Measurements from ENCODE around the gene CCDC90B.
"Not testable (repeated sequence)": the region's sequence is repeated elsewhere in the genome, so short reads cannot be mapped to it uniquely, and the experiment has no call there.

Gene CCDC90B

GRCh38 chr11:83285151-83285770 lies 906 bp downstream of the CCDC90B start:
- DNase-seq = no peak

GRCh38 chr11:83284501-83285150 lies 1.5 kb downstream of the CCDC90B start:
- no peak for DNase-seq

GRCh38 chr11:83282084-83282716 lies 4.0 kb downstream of the CCDC90B start:
- no peak for DNase-seq

- no peak for DNase-seq
Measured at GRCh38 chr11:83280256-83280655, 5.9 kb downstream of the CCDC90B start.

- DNase-seq = no peak
Measured at GRCh38 chr11:83278351-83278750, 7.8 kb downstream of the CCDC90B start.

GRCh38 chr11:83275888-83276641 lies 10.1 kb downstream of the CCDC90B start:
- DNase-seq = no peak

- no peak for DNase-seq
Measured at GRCh38 chr11:83272627-83273026, 13.5 kb downstream of the CCDC90B start.

- not testable (repeated sequence) for DNase-seq
Measured at GRCh38 chr11:83271734-83272133, 14.4 kb downstream of the CCDC90B start.

GRCh38 chr11:83269080-83269479 lies 17.1 kb downstream of the CCDC90B start:
- DNase-seq = not testable (repeated sequence)

GRCh38 chr11:83265331-83265730 lies 20.8 kb downstream of the CCDC90B start:
- DNase-seq = no peak

GRCh38 chr11:83259559-83259958 lies 26.6 kb downstream of the CCDC90B start:
- no peak for DNase-seq

- no peak for DNase-seq
Measured at GRCh38 chr11:83257761-83258168, 28.4 kb downstream of the CCDC90B start.

- DNase-seq = no peak
Measured at GRCh38 chr11:83256602-83257340, 29.4 kb downstream of the CCDC90B start.

GRCh38 chr11:83255366-83255765 lies 30.8 kb downstream of the CCDC90B start:
- no peak for DNase-seq

GRCh38 chr11:83252941-83253340 lies 33.2 kb downstream of the CCDC90B start:
- DNase-seq = no peak

GRCh38 chr11:83252266-83252665 lies 33.9 kb downstream of the CCDC90B start:
- no peak for DNase-seq

GRCh38 chr11:83249972-83250593 lies 36.1 kb downstream of the CCDC90B start:
- no peak for DNase-seq

- no peak for DNase-seq
Measured at GRCh38 chr11:83249445-83249844, 36.7 kb downstream of the CCDC90B start.

GRCh38 chr11:83241291-83241946 lies 44.7 kb downstream of the CCDC90B start:
- no peak for DNase-seq

- DNase-seq = no peak
Measured at GRCh38 chr11:83238111-83238510, 48.1 kb downstream of the CCDC90B start.

GRCh38 chr11:83235825-83236224 lies 50.3 kb downstream of the CCDC90B start:
- DNase-seq = no peak

- no peak for DNase-seq
Measured at GRCh38 chr11:83223457-83223856, 62.7 kb downstream of the CCDC90B start.

All from effector CD4-positive, alpha-beta T cell (primary cell).